Measurements from ENCODE around the gene HES7. TPM values are rescaled to one million over a fixed set of nuclear protein-coding genes. Genes with fewer than 3 reads are reported as not detected.

The HES7 gene
- total and polyA plus RNA-seq, 3 donors from 2014 or later, result 0.25 to 0.31 TPM; not detected in 1

DNA sequence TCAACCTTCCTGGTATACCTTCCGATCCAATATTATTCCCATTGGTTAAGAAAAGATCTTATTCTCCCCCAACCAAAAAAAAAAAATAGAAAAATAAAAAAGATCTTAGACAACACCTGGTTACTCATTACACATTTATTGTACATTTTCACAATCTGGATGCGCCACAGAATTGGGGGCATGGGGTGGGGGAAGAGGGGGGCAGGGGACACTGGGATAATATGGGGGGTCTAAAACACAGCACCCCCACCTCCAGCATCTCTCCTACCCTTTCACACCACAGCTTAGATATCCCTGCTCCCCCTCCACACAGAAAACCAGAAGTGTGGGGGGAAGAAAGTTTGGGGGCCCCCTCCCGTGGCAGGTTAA is 35.1 kb upstream of the HES7 start:
- Histone ChIP-seq H3K36me3 (ENCODE audit: low read depth, missing control alignments) (no peaks in the 10 kb centered on the region), H3K4me1 (peaks cover 42% of the 10 kb centered on the region), H3K9me3 (no peaks in the 10 kb centered on the region), H3K27me3 (no peaks in the 10 kb centered on the region), H3K27ac (peak overlapping the region; percentile 100), H3K4me3 (no peak overlapping the region)
- intact Hi-C loops (cut with DNase I; ENCODE audit: low total_unique reads), result no loop called here
- 54 to 59% methylated on average over 3 of the region's 3 CpGs for WGBS, 2 donors
- no peak for TF ChIP-seq POLR2A (IDR thresholded peaks at IDR 0.05)
- no peak for TF ChIP-seq CTCF (IDR thresholded peaks at IDR 0.05)
- no peak for DNase-seq

- Histone ChIP-seq H3K36me3 (ENCODE audit: low read depth, missing control alignments) (no peaks in the 10 kb centered on the region), H3K9me3 (no peaks in the 10 kb centered on the region), H3K27me3 (no peaks in the 10 kb centered on the region), H3K4me1 (peaks cover 42% of the 10 kb centered on the region), H3K27ac (peak overlapping the region; percentile 100), H3K4me3 (no peak overlapping the region)
- WGBS, 2 donors, result 31% methylated on average over 20 of the region's 20 CpGs
- no peak for TF ChIP-seq POLR2A (IDR thresholded peaks at IDR 0.05)
- peak; percentile 92 to 98 (median 95) for TF ChIP-seq CTCF (IDR thresholded peaks at IDR 0.05)
- intact Hi-C loops (cut with DNase I; ENCODE audit: low total_unique reads), result no loop called here
- DNase-seq, result peak; percentile 96
These were observed 34.5 kb upstream of the HES7 start for GRCh38 chr17:8158267-8159031.

- peak overlapping the region; percentile 100 for H3K27ac ChIP-seq
- H3K9me3 ChIP-seq, result no peaks in the 10 kb centered on the region
- intact Hi-C loops (cut with DNase I; ENCODE audit: low total_unique reads), result no loop called here
- peak overlapping the region; percentile 95 to 99 for H3K4me3 ChIP-seq
- 0% methylated on average over 44 to 59 of the region's 59 CpGs for WGBS, 2 donors
- H3K36me3 ChIP-seq (ENCODE audit: low read depth, missing control alignments), result no peaks in the 10 kb centered on the region
- peaks cover 42% of the 10 kb centered on the region for H3K4me1 ChIP-seq
- peak; percentile 99 for DNase-seq
- TF ChIP-seq CTCF (IDR thresholded peaks at IDR 0.05) (no peak), POLR2A (IDR thresholded peaks at IDR 0.05) (peak; percentile 98)
- no peaks in the 10 kb centered on the region for H3K27me3 ChIP-seq
These were observed 32.5 kb upstream of the HES7 start for GRCh38 chr17:8156246-8156992.

GRCh38 chr17:8155996-8156245 is 32.0 kb upstream of the HES7 start:
- 1 to 2% methylated on average over 11 of the region's 11 CpGs for WGBS, 2 donors
- Histone ChIP-seq H3K27ac (peak overlapping the region; percentile 99 to 100), H3K36me3 (ENCODE audit: low read depth, missing control alignments) (no peaks in the 10 kb centered on the region), H3K4me1 (peaks cover 37% of the 10 kb centered on the region), H3K9me3 (no peaks in the 10 kb centered on the region), H3K27me3 (no peaks in the 10 kb centered on the region), H3K4me3 (peak overlapping the region; percentile 95 to 99)
- DNase-seq, result no peak
- intact Hi-C loops (cut with DNase I; ENCODE audit: low total_unique reads), result no loop called here
- no peak for TF ChIP-seq POLR2A (IDR thresholded peaks at IDR 0.05)
- no peak for TF ChIP-seq CTCF (IDR thresholded peaks at IDR 0.05)
